ENCODE data around the gene LDB2.
"Not testable (repeated sequence)": the region's sequence is repeated elsewhere in the genome, so short reads cannot be mapped to it uniquely, and the experiment has no call there.

DNA sequence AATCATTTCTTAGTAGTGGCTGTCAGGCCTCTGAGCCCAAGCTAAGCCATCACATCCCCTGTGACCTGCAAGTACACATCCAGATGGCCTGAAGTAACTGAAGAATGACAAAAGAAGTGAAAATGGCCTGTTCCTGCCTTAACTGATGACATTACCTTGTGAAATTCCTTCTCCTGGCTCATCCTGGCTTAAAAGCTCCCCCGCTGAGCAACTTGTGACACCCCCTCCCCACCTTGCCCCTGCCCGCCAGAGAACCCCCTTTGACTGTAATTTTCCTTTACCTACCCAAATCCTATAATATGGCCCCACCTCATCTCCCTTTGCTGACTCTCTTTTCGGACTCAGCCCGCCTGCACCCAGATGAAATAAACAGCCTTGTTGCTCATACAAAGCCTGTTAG, 20.3 kb upstream of the LDB2 start:
- TF ChIP-seq, protein P1, sequence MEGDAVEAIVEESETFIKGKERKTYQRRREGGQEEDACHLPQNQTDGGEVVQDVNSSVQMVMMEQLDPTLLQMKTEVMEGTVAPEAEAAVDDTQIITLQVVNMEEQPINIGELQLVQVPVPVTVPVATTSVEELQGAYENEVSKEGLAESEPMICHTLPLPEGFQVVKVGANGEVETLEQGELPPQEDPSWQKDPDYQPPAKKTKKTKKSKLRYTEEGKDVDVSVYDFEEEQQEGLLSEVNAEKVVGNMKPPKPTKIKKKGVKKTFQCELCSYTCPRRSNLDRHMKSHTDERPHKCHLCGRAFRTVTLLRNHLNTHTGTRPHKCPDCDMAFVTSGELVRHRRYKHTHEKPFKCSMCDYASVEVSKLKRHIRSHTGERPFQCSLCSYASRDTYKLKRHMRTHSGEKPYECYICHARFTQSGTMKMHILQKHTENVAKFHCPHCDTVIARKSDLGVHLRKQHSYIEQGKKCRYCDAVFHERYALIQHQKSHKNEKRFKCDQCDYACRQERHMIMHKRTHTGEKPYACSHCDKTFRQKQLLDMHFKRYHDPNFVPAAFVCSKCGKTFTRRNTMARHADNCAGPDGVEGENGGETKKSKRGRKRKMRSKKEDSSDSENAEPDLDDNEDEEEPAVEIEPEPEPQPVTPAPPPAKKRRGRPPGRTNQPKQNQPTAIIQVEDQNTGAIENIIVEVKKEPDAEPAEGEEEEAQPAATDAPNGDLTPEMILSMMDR (IDR thresholded peaks at IDR 0.05), result not testable (repeated sequence)
- TF ChIP-seq POLR2A (IDR thresholded peaks at IDR 0.05), result not testable (repeated sequence)

Measured in breast epithelium (tissue), 3 donors.